Endothelial cell (in vitro differentiated cells): ENCODE results near the gene TRAK1. TPM values are rescaled to one million over a fixed set of nuclear protein-coding genes. Genes with fewer than 3 reads are reported as not detected.

ENCODE experiments used
- DNase-seq: peaks from one replicate; pipeline ENCODE4 v3.0.0; 2021; ENCODE audit warnings: low spot score
- H3K27ac Mint-ChIP-seq: one replicate; pipeline ENCODE4 v1.8.0; 2021; ENCODE audit warnings: mixed read lengths, inconsistent platforms; ENCODE audit not compliant: unreplicated experiment
- H3K27me3 Mint-ChIP-seq: one replicate; pipeline ENCODE4 v1.8.0; 2021; ENCODE audit warnings: mild to moderate bottlenecking, moderate library complexity, mixed read lengths, inconsistent platforms; ENCODE audit not compliant: unreplicated experiment
- H3K36me3 Mint-ChIP-seq: one replicate; pipeline ENCODE4 v1.8.0; 2021; ENCODE audit warnings: mild to moderate bottlenecking, low read depth, mixed read lengths, inconsistent platforms; ENCODE audit not compliant: unreplicated experiment
- H3K4me1 Mint-ChIP-seq: one replicate; pipeline ENCODE4 v1.8.0; 2021; ENCODE audit warnings: mild to moderate bottlenecking, mixed read lengths, inconsistent platforms; ENCODE audit not compliant: unreplicated experiment
- H3K4me3 Mint-ChIP-seq: one replicate; pipeline ENCODE4 v1.8.0; 2021; ENCODE audit warnings: mild to moderate bottlenecking, mixed read lengths, inconsistent platforms; ENCODE audit not compliant: unreplicated experiment
- H3K9me3 Mint-ChIP-seq: one replicate; pipeline ENCODE4 v1.8.0; 2021; ENCODE audit warnings: mixed read lengths, inconsistent platforms; ENCODE audit not compliant: unreplicated experiment
- total RNA-seq: library from RNA; stranded (reverse); fragmentation: NEBNext Ultra II Directional; extraction: Animal tissue kit (Norgen Biotek cat#: 25700); gene quantifications from one replicate; pipeline ENCODE4 v1.2.1, GENCODE V29; 2021; ENCODE audit not compliant: unreplicated experiment
- TF ChIP-seq, protein P1 (sequence below): fragments of 200-600 bp; sonication (generic); IDR thresholded peaks from one replicate; pipeline ENCODE4 v1.5.0; 2021; ENCODE audit warnings: antibody characterized with exemption; ENCODE audit not compliant: unreplicated experiment

TRAK1 gene
- total RNA-seq, 1 donor from 2014 or later, result 48.2 TPM

DNA sequence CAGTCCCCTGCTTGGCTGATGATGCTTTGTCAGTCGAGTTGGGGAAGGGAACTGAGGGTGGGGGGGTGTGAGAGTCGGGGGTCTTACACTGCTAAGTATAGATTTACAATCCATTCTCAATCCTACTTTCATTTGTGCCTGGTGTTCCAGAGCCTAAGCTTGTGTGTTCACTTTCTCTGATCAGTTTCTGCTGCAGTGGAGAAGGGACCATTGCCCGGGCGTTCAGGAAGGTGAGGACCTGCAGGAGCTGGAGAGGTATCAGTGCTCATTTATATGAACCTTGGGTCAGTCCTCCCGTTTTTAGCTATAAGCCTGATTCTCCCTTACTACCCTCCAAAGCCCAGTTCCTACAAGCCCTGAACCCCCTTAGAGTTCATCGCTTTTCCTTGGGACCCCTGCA lies 41.0 kb upstream of the TRAK1 start:
- TF ChIP-seq, protein P1, sequence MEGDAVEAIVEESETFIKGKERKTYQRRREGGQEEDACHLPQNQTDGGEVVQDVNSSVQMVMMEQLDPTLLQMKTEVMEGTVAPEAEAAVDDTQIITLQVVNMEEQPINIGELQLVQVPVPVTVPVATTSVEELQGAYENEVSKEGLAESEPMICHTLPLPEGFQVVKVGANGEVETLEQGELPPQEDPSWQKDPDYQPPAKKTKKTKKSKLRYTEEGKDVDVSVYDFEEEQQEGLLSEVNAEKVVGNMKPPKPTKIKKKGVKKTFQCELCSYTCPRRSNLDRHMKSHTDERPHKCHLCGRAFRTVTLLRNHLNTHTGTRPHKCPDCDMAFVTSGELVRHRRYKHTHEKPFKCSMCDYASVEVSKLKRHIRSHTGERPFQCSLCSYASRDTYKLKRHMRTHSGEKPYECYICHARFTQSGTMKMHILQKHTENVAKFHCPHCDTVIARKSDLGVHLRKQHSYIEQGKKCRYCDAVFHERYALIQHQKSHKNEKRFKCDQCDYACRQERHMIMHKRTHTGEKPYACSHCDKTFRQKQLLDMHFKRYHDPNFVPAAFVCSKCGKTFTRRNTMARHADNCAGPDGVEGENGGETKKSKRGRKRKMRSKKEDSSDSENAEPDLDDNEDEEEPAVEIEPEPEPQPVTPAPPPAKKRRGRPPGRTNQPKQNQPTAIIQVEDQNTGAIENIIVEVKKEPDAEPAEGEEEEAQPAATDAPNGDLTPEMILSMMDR, result no peak
- H3K4me1 Mint-ChIP-seq, result peaks cover 61% of the 10 kb centered on the region

DNA sequence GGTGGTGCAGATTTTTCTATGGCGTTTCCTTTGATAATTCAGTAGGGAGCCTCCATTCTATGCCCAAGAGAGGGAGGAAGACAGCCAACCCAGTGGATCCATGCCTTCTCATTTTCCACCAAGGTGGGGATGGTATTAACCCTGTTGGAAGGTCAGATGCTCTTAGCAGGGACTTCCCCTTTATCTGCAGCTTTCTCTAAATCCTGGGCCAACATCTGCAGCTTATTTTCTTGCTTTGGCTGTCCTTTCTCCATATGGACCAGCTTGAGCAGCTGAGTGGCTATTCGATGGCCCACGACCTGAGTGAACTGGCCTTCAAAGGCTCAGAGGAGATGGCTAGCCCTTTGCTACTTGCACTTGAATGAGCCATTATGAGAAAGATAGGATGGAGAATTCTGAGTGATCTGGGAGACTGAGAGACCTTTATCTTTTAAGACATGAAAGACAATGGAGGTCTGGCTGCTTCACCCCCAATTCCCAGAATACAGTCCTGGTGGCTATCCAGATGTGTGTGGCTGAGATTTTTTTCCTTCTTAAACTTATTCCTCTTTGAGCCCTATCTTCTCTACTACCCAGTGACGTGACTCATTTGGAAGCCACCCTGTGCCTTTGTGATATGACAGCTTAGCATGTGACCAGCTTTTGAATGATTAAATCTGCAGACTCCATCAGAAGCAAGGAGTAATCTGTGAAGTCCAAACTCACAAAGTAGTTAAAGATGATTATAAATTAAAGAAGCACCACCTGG lies 39.6 kb upstream of the TRAK1 start:
- H3K27ac Mint-ChIP-seq, result peak overlapping the region; percentile 97
- no peak for DNase-seq
- H3K4me1 Mint-ChIP-seq, result peaks cover 61% of the 10 kb centered on the region
- TF ChIP-seq, protein P1, result no peak
- no peaks in the 10 kb centered on the region for H3K36me3 Mint-ChIP-seq
- H3K9me3 Mint-ChIP-seq, result no peaks in the 10 kb centered on the region
- H3K27me3 Mint-ChIP-seq, result no peaks in the 10 kb centered on the region
- H3K4me3 Mint-ChIP-seq, result no peak overlapping the region

More for the DNA sequence above, 41.0 kb upstream of the TRAK1 start:
- Mint-ChIP-seq H3K9me3 (no peaks in the 10 kb centered on the region), H3K27me3 (no peaks in the 10 kb centered on the region), H3K4me3 (no peak overlapping the region), H3K36me3 (no peaks in the 10 kb centered on the region), H3K27ac (no peak overlapping the region)
- no peak for DNase-seq

GRCh38 chr3:42052132-42052483 lies 39.0 kb upstream of the TRAK1 start:
- Mint-ChIP-seq H3K4me1 (peaks cover 59% of the 10 kb centered on the region), H3K27me3 (no peaks in the 10 kb centered on the region), H3K36me3 (no peaks in the 10 kb centered on the region), H3K9me3 (no peaks in the 10 kb centered on the region), H3K4me3 (no peak overlapping the region), H3K27ac (peak overlapping the region; percentile 97)
- DNase-seq, result no peak
- TF ChIP-seq, protein P1, result no peak

DNA sequence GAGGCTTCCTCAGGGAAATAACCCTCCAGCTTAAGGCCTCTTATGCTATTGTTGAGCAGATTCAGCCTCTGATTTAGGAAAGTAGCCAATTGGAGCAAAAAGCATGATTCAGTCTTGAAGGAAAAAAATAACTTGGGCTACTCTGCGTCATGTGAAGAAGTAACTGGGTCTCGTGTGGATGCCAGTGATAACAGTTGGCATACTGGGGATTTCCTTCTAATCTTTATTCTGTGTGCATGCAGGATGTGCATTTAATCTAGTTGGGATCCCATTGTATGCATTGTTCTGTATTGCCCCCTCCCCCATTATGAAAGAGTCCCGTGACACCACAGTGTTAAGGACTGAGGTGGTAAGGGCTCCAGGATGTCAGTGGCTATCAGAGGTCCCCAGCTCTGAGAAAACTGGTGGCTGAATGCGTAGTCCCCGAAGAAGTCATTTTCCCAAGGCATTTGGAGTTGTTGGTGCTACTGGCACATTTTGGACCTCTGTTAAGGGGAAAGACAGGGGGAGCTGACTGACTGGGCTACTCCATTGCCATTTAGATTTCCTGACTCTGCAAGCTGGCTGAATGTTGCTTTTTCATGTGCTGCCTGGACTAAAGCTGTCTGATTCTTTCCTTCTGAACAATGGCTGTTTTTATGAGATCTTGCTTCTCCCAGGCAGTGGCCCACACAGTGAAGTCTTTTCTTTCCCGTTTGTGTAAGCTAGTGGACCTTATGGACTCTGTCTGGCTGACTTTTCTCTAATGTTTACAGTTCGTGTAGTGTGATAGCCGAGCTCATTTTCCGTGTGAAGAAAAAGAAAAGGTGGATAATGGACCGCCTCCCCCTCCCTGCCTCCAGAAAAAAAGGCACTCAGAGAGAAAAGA lies 38.4 kb upstream of the TRAK1 start:
- Mint-ChIP-seq H3K27me3 (no peaks in the 10 kb centered on the region), H3K27ac (peak overlapping the region; percentile 97), H3K4me1 (peaks cover 59% of the 10 kb centered on the region), H3K9me3 (no peaks in the 10 kb centered on the region), H3K36me3 (no peaks in the 10 kb centered on the region), H3K4me3 (no peak overlapping the region)
- TF ChIP-seq, protein P1, result no peak
- no peak for DNase-seq

- peak overlapping the region; percentile 85 for H3K27ac Mint-ChIP-seq
- no peaks in the 10 kb centered on the region for H3K27me3 Mint-ChIP-seq
- peaks cover 53% of the 10 kb centered on the region for H3K4me1 Mint-ChIP-seq
- no peak overlapping the region for H3K4me3 Mint-ChIP-seq
- TF ChIP-seq, protein P1, result no peak
- no peak for DNase-seq
- H3K36me3 Mint-ChIP-seq, result no peaks in the 10 kb centered on the region
- no peaks in the 10 kb centered on the region for H3K9me3 Mint-ChIP-seq
These were observed 37.7 kb upstream of the TRAK1 start for GRCh38 chr3:42053476-42053875.
